Nephron progenitor cell (in vitro differentiated cells): ENCODE measurements around the gene SFSWAP.
"Not testable (repeated sequence)": the region's sequence is repeated elsewhere in the genome, so short reads cannot be mapped to it uniquely, and the experiment has no call there.

Experiments used
- DNase-seq: peaks from one replicate; pipeline ENCODE4 v3.0.0; 2021
- H3K27ac Mint-ChIP-seq: 2 replicates; pipeline ENCODE4 v1.8.0; 2021; ENCODE audit warnings: mild to moderate bottlenecking, moderate library complexity, mixed read lengths
- H3K27me3 Mint-ChIP-seq: 2 replicates; pipeline ENCODE4 v1.8.0; 2021; ENCODE audit warnings: mild to moderate bottlenecking, low read depth, mixed read lengths; ENCODE audit not compliant: poor library complexity
- H3K36me3 Mint-ChIP-seq: 2 replicates; pipeline ENCODE4 v1.8.0; 2021; ENCODE audit warnings: low read depth, mixed read lengths
- H3K4me1 Mint-ChIP-seq: 2 replicates; pipeline ENCODE4 v1.8.0; 2021; ENCODE audit warnings: mixed read lengths
- H3K4me3 Mint-ChIP-seq: 2 replicates; pipeline ENCODE4 v1.8.0; 2021; ENCODE audit warnings: mild to moderate bottlenecking, moderate library complexity, mixed read lengths
- H3K9me3 Mint-ChIP-seq: 2 replicates; pipeline ENCODE4 v1.8.0; 2021; ENCODE audit warnings: mild to moderate bottlenecking, moderate library complexity, mixed read lengths
- CTCF ChIP-seq: fragments of 200-600 bp; sonication (generic); IDR thresholded peaks from 2 replicates; pipeline ENCODE4 v1.5.0; 2021; ENCODE audit warnings: antibody characterized with exemption

The SFSWAP gene

GRCh38 chr12:131806674-131807073 is 95.8 kb downstream of the SFSWAP start:
- H3K36me3 Mint-ChIP-seq, result peaks cover 6% of the 10 kb centered on the region

GRCh38 chr12:131808744-131809371 is 98.0 kb downstream of the SFSWAP start:
- Mint-ChIP-seq H3K36me3 (peaks cover 12% of the 10 kb centered on the region), H3K27ac (no peak overlapping the region), H3K4me1 (peaks cover 5% of the 10 kb centered on the region), H3K4me3 (no peak overlapping the region), H3K27me3 (peaks cover 4% of the 10 kb centered on the region), H3K9me3 (peaks cover 29% of the 10 kb centered on the region)
- TF ChIP-seq CTCF, result no peak
- DNase-seq, result no peak

More at GRCh38 chr12:131806674-131807073, 95.8 kb downstream of the SFSWAP start:
- Mint-ChIP-seq H3K27me3 (peaks cover 4% of the 10 kb centered on the region), H3K9me3 (peaks cover 7% of the 10 kb centered on the region), H3K4me3 (no peak overlapping the region), H3K27ac (no peak overlapping the region), H3K4me1 (peaks cover 7% of the 10 kb centered on the region)
- TF ChIP-seq CTCF, result no peak
- DNase-seq, result no peak

DNA sequence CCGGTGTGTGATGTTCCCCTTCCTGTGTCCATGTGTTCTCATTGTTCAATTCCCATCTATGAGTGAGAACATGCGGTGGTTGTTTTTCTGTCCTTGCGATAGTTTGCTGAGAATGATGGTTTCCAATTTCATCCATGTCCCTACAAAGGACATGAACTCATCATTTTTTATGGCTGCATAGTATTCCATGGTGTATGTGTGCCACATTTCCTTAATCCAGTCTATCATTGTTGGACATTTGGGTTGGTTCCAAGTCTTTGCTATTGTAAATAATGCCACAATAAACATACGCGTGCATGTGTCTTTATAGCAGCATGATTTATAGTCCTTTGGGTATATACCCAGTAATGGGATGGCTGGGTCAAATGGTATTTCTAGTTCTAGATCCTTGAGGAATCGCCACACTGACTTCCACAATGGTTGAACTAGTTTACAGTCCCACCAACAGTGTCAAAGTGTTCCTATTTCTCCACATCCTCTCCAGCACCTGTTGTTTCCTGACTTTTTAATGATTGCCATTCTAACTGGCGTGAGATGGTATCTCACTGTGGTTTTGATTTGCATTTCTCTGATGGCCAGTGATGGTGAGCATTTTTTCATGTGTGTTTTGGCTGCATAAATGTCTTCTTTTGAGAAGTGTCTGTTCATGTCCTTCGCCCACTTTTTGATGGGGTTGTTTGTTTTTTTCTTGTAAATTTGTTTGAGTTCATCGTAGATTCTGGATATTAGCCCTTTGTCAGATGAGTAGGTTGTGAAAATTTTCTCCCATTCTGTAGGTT is 98.8 kb downstream of the SFSWAP start:
- H3K27ac Mint-ChIP-seq, H3K27me3 Mint-ChIP-seq, H3K4me1 Mint-ChIP-seq, H3K4me3 Mint-ChIP-seq, DNase-seq: not testable (repeated sequence)
- Mint-ChIP-seq H3K9me3 (peaks cover 35% of the 10 kb centered on the region), H3K36me3 (peaks cover 12% of the 10 kb centered on the region)

DNA sequence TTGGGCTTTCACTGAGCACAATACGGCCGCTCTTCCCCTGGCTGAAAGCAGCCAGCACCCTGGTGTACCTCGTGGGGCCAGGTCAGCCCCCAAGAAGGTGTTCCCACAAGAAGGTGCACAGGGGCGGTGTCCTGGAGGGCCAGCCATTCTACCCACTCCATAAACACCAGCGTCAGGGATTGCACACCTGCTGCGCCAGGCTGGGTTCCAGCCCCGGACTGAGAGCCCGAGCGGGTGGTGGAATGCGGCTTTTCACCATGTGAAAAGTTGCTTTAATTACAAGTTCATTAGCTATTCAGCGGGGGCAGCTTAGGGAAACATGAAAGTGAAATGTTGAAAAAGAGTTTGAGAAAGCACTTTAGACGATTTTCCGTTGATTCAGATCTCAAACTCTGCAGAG is 99.8 kb downstream of the SFSWAP start:
- Mint-ChIP-seq H3K27me3 (peaks cover 4% of the 10 kb centered on the region), H3K27ac (no peak overlapping the region), H3K4me1 (no peaks in the 10 kb centered on the region), H3K9me3 (peaks cover 35% of the 10 kb centered on the region), H3K36me3 (peaks cover 12% of the 10 kb centered on the region), H3K4me3 (no peak overlapping the region)
- TF ChIP-seq CTCF, result no peak
- DNase-seq, result no peak

- H3K4me3 Mint-ChIP-seq, result no peak overlapping the region
- no peak overlapping the region for H3K27ac Mint-ChIP-seq
- TF ChIP-seq CTCF, result no peak
- H3K9me3 Mint-ChIP-seq, result peaks cover 35% of the 10 kb centered on the region
- H3K27me3 Mint-ChIP-seq, result peaks cover 12% of the 10 kb centered on the region
- DNase-seq, result no peak
- peaks cover 11% of the 10 kb centered on the region for H3K4me1 Mint-ChIP-seq
- H3K36me3 Mint-ChIP-seq, result peaks cover 12% of the 10 kb centered on the region
Measured at GRCh38 chr12:131815131-131815530, 104.2 kb downstream of the SFSWAP start.

DNA sequence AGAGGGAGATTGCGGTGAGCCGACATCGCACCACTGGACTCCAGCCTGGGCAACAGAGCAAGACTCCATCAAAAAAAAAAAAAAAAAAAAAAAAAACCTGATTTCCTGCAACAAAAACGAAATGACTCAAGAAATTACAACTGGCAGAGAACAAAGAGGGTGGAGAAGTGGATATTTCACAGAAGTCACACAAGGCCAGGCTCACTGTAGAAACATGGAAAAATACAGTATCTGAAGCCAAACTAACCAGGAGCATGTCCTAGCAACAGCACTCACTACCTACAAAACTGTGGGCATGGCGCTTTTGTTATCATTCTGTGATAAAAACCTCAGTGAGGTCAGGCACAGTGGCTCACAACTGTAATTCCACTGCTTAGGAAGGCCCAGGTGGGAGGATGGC is 105.6 kb downstream of the SFSWAP start:
- DNase-seq, result no peak
- no peak overlapping the region for H3K4me3 Mint-ChIP-seq
- TF ChIP-seq CTCF, result no peak
- H3K4me1 Mint-ChIP-seq, result peaks cover 11% of the 10 kb centered on the region
- H3K27ac Mint-ChIP-seq, result no peak overlapping the region
- peaks cover 29% of the 10 kb centered on the region for H3K9me3 Mint-ChIP-seq
- H3K27me3 Mint-ChIP-seq, result peaks cover 11% of the 10 kb centered on the region
- peaks cover 12% of the 10 kb centered on the region for H3K36me3 Mint-ChIP-seq
